Adrenal gland (tissue), 12 donors: ENCODE data around the gene SEMA4A. TPM values are rescaled to one million over a fixed set of nuclear protein-coding genes. Genes with fewer than 3 reads are reported as not detected.

Source experiments
- DNase-seq, 7 donors: peaks; one replicate each; pipeline ENCODE4 v3.0.0-alpha.2; 2019 to 2020
- H3K27ac ChIP-seq, 5 donors: fragments of 200-600 bp; sonication (generic) in 4 of 5; 1 replicate in 3 of 5; 2 replicates in 2 of 5; pipeline versions ENCODE4 v1.5.1 to v1.8.0; 2016 to 2020; ENCODE audit warnings: mild to moderate bottlenecking in 1 of 5
- H3K27me3 ChIP-seq: fragments of 200-600 bp; 2 replicates; pipeline ENCODE4 v1.8.0; 2021
- H3K36me3 ChIP-seq, 2 donors: fragments of 200-600 bp; replicated peaks in 1 of 2; 1 replicate in 1 of 2; 2 replicates in 1 of 2; pipeline versions ENCODE4 v1.5.1 to v1.8.0; 2018 to 2022
- H3K4me1 ChIP-seq, 2 donors: fragments of 200-600 bp; replicated peaks in 1 of 2; 1 replicate in 1 of 2; 2 replicates in 1 of 2; pipeline versions ENCODE4 v1.5.1 to v1.8.0; 2018 to 2021
- H3K4me3 ChIP-seq, 4 donors: fragments of 200-600 bp; sonication (generic) in 3 of 4; one replicate each; pipeline ENCODE4 v1.5.1; 2016 to 2018
- H3K9me3 ChIP-seq, 3 donors: fragments of 200-600 bp; sonication (generic) in 1 of 3; replicated peaks in 1 of 3; 1 replicate in 2 of 3; 2 replicates in 1 of 3; pipeline versions ENCODE4 v1.5.1 to v1.8.0; 2016 to 2021
- POLR2A ChIP-seq, 2 donors: fragments of 450-650 bp; IDR thresholded peaks; one replicate each; pipeline ENCODE4 v1.6.1; 2017; ENCODE audit warnings: antibody characterized with exemption in 2 of 2, mild to moderate bottlenecking in 2 of 2, moderate library complexity in 1 of 2
- WGBS, 4 donors: extraction: QIAGEN DNeasy Blood & Tissue Kit in 2 of 4; methylation state at CpG; one replicate each; pipeline versions ENCODE4 v1.1.5 to v1.1.7; 2013 to 2017; 5-methylcytosine and 5-hydroxymethylcytosine counted together
- intact Hi-C, 2 donors: fragments of 100-400 bp; cut with DNase I; formaldehyde crosslinking; loops; one replicate each; pipeline versions ENCODE4 v1.14.1 to v1.15.0; 2022 to 2023
- polyA plus RNA-seq, 3 donors: library from polyadenylated mRNA; stranded (reverse); fragments of 200-250 nt in 2 of 3; fragments of 350-450 nt in 1 of 3; fragmentation: Illumina TruSeq in 1 of 3; extraction: RNeasy Lipid Tissue Mini Kit (QIAGEN cat#74804) in 1 of 3; gene quantifications; one replicate each; pipeline ENCODE4 v1.2.3, GENCODE V29; 2013 to 2014
- total RNA-seq, 9 donors: library from RNA; depleted of rRNA in 4 of 9; stranded (reverse); fragments of >200 nt in 4 of 9; fragments of 120-200 nt in 1 of 9; fragmentation: NEBNext Ultra II Directional in 1 of 9; extraction: Animal tissue kit (Norgen Biotek cat#: 25700) in 1 of 9; gene quantifications; one replicate each; pipeline versions ENCODE4 v1.1.0 to v1.2.4, GENCODE V29; 2013 to 2023
- TF ChIP-seq, protein P1 (sequence below), 6 experiments: fragments of 450-650 bp in 4 of 6; fragments of 200-600 bp in 2 of 6; sonication (generic) in 1 of 6; IDR thresholded peaks; 1 replicate in 5 of 6; 2 replicates in 1 of 6; pipeline versions ENCODE4 v1.5.1 to v1.8.0; 2016 to 2021; ENCODE audit warnings: antibody characterized with exemption in 6 of 6, mild to moderate bottlenecking in 2 of 6, moderate library complexity in 1 of 6
- donor health status: healthy with polysubstance abuse.
- donor health status: Bipolar disorder and iron deficiency.
- donor health status: DM: yes; HTN: yes; CAD: no.
- donor health status: DM: no; HTN: no; CAD: no.
- donor health status: DM: no; HTN: no; CAD: no.
- donor health status: DM: yes; HTN: yes; CAD: no.

The SEMA4A gene
- total and polyA plus RNA-seq, 12 donors = 0.30 to 4.8 (median 1.8) TPM

DNA sequence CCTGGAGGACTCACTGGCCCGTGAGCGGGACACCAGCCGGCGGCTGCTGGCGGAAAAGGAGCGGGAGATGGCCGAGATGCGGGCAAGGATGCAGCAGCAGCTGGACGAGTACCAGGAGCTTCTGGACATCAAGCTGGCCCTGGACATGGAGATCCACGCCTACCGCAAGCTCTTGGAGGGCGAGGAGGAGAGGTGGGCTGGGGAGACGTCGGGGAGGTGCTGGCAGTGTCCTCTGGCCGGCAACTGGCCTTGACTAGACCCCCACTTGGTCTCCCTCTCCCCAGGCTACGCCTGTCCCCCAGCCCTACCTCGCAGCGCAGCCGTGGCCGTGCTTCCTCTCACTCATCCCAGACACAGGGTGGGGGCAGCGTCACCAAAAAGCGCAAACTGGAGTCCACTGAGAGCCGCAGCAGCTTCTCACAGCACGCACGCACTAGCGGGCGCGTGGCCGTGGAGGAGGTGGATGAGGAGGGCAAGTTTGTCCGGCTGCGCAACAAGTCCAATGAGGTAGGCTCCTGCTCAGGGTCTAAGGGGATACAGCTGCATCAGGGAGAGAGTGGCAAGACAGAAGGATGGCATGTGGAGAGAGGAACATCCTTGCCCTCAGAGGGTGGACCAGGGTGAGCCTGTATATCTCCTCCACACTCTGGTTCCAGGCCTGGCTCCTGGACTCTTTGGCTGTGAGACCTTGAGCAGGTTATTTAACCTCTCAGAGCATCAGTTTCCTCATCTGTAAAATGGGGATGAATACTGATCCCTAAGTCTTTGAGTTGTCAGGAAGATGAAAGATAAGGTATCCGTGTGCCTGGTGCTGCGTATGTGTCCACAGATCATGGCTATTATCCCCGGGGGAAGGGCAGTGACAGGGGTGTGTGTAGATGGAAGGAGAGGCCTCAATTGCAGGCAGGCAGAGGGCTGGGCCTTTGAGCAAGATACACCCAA, 17.2 kb upstream of the SEMA4A start:
- WGBS, 4 donors = 88 to 92% (median 90%) methylated on average over 32 to 34 of the region's 34 CpGs
- intact Hi-C loops = no loop called here
- Histone ChIP-seq H3K4me3 (no peak overlapping the region), H3K27ac (no peak overlapping the region), H3K4me1 (no peaks in the 10 kb centered on the region), H3K27me3 (no peaks in the 10 kb centered on the region), H3K9me3 (no peaks in the 10 kb centered on the region), H3K36me3 (peaks cover 0 to 86% of the 10 kb centered on the region in 2 donors)
- TF ChIP-seq, protein P1, sequence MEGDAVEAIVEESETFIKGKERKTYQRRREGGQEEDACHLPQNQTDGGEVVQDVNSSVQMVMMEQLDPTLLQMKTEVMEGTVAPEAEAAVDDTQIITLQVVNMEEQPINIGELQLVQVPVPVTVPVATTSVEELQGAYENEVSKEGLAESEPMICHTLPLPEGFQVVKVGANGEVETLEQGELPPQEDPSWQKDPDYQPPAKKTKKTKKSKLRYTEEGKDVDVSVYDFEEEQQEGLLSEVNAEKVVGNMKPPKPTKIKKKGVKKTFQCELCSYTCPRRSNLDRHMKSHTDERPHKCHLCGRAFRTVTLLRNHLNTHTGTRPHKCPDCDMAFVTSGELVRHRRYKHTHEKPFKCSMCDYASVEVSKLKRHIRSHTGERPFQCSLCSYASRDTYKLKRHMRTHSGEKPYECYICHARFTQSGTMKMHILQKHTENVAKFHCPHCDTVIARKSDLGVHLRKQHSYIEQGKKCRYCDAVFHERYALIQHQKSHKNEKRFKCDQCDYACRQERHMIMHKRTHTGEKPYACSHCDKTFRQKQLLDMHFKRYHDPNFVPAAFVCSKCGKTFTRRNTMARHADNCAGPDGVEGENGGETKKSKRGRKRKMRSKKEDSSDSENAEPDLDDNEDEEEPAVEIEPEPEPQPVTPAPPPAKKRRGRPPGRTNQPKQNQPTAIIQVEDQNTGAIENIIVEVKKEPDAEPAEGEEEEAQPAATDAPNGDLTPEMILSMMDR (IDR thresholded peaks at IDR 0.05) = no peak
- no peak for TF ChIP-seq POLR2A (IDR thresholded peaks at IDR 0.05)
- DNase-seq = peak in 1 of 7 donors; percentile 22

DNA sequence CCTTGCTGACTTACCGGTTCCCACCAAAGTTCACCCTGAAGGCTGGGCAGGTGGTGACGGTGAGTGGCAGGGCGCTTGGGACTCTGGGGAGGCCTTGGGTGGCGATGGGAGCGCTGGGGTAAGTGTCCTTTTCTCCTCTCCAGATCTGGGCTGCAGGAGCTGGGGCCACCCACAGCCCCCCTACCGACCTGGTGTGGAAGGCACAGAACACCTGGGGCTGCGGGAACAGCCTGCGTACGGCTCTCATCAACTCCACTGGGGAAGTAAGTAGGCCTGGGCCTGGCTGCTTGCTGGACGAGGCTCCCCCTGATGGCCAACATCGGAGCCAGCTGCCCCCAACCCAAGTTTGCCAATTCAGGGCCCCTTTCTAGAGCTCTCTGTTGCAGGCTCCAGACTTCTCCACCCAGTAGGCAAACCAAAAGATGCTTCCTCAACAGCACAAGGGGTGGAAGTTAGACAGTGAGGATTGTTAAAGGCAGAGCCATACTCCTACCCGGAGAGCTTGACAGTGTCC, 16.4 kb upstream of the SEMA4A start:
- Histone ChIP-seq H3K27ac (no peak overlapping the region), H3K4me1 (no peaks in the 10 kb centered on the region), H3K36me3 (peaks cover 0 to 78% of the 10 kb centered on the region in 2 donors), H3K27me3 (no peaks in the 10 kb centered on the region), H3K9me3 (no peaks in the 10 kb centered on the region), H3K4me3 (no peak overlapping the region)
- no peak for TF ChIP-seq POLR2A (IDR thresholded peaks at IDR 0.05)
- TF ChIP-seq, protein P1 (IDR thresholded peaks at IDR 0.05) = no peak
- intact Hi-C loops = no loop called here
- WGBS, 4 donors = 77 to 90% (median 80%) methylated on average over 2 to 12 of the region's 12 CpGs
- peak in 1 of 7 donors; percentile 21 for DNase-seq

DNA sequence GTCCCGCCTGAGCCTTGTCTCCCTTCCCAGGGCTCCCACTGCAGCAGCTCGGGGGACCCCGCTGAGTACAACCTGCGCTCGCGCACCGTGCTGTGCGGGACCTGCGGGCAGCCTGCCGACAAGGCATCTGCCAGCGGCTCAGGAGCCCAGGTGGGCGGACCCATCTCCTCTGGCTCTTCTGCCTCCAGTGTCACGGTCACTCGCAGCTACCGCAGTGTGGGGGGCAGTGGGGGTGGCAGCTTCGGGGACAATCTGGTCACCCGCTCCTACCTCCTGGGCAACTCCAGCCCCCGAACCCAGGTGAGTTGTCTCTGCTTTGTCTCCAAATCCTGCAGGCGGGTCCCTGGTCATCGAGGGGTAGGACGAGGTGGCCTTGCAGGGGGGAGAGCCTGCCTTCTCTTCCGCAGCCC, 14.9 kb upstream of the SEMA4A start:
- TF ChIP-seq, protein P1 (IDR thresholded peaks at IDR 0.05) = no peak
- no peak for TF ChIP-seq POLR2A (IDR thresholded peaks at IDR 0.05)
- intact Hi-C loops = no loop called here
- Histone ChIP-seq H3K4me3 (no peak overlapping the region), H3K9me3 (no peaks in the 10 kb centered on the region), H3K4me1 (no peaks in the 10 kb centered on the region), H3K27ac (no peak overlapping the region), H3K27me3 (no peaks in the 10 kb centered on the region), H3K36me3 (peaks cover 0 to 63% of the 10 kb centered on the region in 2 donors)
- DNase-seq = peak in 1 of 7 donors; percentile 24
- WGBS, 4 donors = 87 to 92% (median 90%) methylated on average over 9 to 22 of the region's 22 CpGs

DNA sequence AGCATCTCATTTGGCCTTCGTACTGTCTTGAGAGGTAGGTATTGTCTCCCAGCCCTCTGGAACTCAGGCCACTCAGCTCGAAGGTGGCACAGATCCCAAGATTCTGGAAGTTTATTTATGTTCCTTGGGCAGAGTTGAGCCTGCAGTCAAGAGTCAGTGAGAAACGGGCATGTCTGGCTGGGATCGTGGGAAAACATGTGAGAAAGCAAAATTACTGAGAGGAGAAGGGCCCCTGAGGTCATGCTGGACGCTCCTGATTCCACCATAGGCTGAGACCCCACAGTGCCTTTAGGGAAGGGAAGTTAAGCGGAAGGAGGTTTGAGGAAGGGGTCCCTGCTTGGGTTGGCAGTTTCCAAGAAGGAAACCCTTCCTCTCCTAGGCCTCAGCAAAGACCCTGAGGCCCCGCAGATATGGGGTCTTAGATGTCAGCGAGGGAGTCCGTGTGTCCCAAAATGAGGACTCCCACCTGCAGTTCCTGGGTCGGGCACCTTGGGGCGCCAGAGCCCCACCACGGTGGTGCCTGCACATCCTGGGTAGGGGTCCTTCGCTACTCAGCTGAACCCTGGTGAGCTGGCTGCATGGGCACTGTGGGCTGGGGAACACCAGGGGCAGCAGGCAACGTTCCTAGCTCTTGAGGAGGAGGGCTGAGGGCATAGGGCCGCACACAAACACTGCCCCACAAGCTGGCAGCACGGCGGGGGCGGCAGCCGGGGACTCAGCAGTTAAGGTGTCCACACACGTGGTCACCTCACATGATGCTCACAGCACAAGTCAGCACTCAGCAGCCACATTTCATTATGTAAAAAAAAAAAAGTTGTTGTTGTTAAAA, 12.3 kb upstream of the SEMA4A start:
- 49 to 56% (median 51%) methylated on average over 14 to 20 of the region's 20 CpGs for WGBS, 4 donors
- Histone ChIP-seq H3K36me3 (peaks cover 0 to 37% of the 10 kb centered on the region in 2 donors), H3K4me1 (peaks cover 0 to 6% of the 10 kb centered on the region in 2 donors), H3K27me3 (no peaks in the 10 kb centered on the region), H3K4me3 (no peak overlapping the region), H3K27ac (peak overlapping the region in 1 of 5 donors; percentile 4), H3K9me3 (no peaks in the 10 kb centered on the region)
- intact Hi-C loops = no loop called here
- peak in 1 of 7 donors; percentile 46 for DNase-seq
- TF ChIP-seq, protein P1 (IDR thresholded peaks at IDR 0.05) = peak; percentile 36 to 61 (median 50)
- no peak for TF ChIP-seq POLR2A (IDR thresholded peaks at IDR 0.05)
